ELR (cell line): Measurements from ENCODE around the gene TOR1AIP2.
"Not testable (repeated sequence)": the region's sequence is repeated elsewhere in the genome, so short reads cannot be mapped to it uniquely, and the experiment has no call there.

Source experiments
- DNase-seq: peaks from one replicate; pipeline ENCODE4 v3.0.0-alpha.2; 2015; ENCODE audit warnings: low read depth

The TOR1AIP2 gene

DNA sequence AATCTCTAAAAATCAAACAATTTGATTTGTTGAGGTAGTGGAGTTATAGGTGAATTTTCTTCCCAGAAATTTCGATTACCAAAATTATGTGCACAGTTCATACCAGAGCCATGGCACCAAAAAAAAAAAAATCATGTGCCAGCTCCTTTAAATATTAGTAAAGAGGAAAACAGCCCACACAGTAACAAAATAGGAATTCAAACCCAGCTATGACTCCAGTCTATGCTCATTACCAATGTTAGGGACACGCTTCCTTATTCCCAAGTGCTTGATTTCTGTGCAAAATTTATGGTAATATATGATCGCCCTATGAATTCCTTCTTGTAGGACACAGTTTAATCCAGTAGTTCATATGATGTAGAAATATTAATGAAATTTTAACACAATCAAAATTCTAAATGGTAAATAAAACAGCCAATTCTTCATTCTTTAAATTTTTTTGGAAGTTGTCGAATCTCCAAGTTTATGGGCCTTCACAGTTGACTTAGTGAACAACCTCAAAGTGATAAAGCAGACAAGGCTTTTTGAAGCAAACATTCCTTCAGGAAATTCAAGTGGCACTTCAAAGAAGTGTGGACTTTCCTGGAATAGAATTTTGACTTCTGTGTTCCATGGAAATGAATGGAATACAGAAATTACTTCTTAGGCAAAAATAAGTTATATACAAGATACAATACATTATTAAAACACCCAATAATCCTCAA, 1.9 kb downstream of the TOR1AIP2 start:
- no peak for DNase-seq

DNA sequence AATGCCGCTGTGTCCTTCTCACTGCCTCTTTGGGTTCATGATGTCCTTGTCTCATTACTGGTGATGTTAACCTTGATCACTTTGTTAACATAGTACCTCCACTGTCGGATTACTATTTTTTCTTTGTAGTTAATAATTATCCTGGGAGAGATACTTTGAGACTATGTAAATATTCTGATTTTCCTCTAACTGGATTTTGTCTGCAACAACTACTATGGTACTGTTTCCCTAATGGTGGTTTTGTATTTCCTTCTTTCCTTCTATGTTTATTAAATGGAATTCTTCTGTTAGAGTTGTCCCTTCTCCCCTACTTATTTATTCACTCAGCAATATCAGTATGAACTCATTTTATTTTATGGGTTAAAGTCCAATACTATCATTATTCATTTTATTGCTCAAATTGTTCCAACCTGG, 4.2 kb downstream of the TOR1AIP2 start:
- no peak for DNase-seq

DNA sequence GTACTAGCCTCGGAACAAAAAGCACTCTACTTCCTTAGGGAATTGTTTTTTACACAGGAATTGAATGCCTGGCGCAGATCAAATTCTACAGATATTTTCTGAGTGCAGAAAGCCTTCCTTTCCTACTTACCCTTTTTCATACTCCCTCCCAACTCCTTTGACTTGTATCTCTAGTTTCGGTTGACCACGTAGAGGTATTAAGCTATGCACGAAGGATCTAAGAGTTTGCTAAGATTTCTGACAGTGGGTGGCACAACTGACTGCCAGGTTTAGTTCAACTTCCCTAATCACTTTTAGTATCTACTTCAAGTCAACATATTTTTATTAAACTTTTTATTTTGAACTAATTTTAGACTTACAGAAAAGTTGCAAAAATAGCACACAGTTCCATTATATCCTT, 5.0 kb downstream of the TOR1AIP2 start:
- no peak for DNase-seq

DNA sequence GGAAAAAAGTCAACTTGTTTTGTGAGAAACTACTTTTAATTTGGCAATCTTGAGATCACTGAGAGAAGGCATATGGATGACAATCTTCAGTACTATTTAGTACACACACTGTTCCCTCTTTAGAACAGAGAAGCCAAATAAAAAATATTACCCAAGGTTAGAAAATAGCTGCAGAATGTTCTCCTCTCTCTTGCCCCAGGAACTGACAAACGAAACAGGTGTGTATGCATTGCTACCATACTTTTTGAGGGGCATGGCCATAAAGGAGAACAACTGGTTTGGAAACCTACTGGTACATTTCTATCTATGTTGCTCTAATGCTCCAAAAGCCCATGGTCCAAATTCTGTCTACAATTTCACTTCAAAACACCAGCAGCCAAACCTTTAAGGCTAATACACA, 5.7 kb downstream of the TOR1AIP2 start:
- DNase-seq = no peak

DNA sequence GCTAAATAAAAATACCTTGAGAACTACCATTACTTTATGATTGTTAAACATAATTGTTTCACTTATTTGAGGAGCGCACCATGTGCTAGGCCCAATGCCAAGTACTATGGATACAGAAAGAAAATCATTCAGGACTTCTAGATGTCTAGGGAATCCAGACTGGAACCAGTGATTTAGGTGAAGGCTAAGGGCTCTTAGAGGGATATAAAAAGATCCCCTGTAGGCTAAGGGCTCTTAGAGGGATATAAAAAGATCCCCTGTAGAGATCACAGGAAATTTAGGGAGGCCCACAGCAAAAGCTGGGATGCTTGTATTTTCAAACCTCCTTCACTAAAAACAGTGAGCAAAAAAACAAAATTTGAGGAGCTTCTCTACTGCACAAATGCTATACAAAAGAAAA, 6.7 kb downstream of the TOR1AIP2 start:
- no peak for DNase-seq

DNA sequence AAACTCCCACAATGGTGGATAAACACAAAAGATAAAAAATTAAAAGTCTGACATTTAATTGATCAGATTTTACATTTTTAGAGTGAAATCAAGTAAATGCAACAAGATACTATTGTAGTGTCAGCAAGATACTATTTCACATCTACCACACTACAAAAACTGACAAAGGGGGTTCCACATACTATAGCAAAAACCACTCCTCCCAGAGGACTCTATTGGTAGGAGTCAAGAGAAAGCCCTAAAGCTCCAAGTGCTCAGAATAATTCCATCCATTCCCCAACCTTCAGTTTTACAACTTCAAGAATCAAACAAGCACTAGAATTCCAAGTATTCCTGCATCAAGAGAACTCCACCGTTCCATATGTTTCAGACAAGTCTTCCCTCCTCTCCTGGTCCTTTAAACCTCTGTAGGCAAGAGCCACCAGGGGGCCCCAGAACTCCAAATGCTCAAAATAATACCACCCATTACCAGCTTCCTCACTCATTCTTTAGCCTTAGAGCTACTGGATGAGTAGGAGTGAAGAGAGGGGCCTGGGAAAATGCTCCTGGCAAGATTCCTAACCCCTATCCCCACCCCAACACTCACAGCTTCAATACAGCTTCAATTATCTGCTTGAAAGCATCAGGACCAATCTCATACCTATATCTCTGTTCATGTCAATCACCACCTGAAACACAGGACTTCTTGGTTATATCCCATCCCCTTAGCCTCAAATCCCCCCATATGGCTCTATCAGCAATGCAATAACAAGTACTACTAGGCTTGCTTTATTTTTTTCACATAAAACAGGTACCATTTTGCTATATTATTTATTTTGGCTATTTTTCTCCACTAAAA, 9.9 kb downstream of the TOR1AIP2 start:
- peak; percentile 72 for DNase-seq

DNA sequence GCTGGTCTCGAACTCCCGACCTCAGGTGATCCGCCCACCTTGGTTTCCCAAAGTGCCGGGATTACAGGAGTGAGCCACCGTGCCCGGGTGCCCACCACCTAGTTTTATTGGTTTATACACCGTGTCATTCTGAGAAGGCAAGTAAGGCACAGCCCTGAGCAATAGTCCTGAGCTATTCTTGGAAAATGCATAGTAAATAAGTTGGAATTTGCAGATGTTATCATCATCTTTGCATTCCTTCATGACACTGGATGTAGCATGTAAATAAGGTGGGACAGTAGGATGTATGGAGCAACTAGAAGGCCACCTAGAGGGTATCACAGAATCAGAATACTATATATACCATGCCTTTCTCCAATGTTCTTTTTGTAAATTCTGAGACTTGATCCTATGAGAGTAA, 11.0 kb downstream of the TOR1AIP2 start:
- peak; percentile 5 for DNase-seq

DNA sequence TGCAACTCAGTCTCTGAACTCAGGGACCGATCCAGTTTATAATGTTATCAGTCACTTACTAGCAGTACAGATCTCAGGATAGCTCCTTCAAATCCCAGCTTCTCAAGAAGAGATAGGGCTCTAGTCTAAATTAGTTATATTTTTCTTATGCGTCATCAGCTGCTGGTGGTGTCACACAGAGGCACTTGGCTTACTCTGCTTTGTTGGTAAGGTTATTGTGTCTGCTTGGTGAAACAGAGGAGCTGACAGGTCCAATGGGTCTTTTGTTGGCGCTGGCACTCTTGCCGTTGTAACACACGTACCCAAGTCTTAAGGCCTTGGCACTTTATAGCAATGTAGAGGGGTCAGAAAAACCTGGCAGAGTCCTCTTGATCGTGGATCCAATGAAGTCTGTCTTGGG, 12.2 kb downstream of the TOR1AIP2 start:
- DNase-seq = no peak

DNA sequence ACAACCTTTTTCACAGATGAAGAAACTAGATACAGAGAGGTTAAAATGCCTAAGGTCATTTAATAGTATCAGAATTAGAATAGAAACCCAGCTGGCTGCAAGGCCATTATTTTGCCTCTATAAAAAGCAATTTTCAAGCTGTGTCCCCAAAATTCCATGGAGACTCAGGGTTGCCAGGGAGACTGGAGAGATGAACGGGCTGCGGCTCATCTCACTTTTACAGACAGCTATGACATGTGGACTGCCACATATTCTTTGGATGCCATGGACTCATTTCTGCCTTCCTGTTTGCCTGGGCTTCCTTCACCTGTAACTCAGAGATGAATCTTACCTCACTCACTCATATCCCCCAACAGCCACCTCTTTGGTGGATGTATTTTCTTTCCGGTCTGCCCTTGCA, 17.0 kb downstream of the TOR1AIP2 start:
- no peak for DNase-seq

DNA sequence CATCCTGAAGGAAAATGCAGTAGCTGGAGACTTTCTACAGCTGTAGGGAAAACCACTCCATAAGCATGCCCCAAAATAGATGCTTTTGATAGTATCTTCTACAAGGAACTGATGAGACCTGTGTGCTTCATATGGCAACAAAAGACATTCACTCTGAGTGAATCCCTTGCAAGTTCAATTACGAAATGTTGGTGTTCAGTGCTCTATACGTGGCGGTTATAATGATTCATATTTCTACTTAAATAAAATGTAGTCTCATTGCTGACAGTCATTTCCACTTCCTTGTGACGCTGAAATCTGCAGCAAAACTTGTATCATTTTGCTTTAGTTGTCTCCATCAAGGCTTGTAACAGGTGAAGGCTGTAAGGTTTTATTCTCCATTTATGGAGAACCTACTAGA, 20.6 kb downstream of the TOR1AIP2 start:
- no peak for DNase-seq

DNA sequence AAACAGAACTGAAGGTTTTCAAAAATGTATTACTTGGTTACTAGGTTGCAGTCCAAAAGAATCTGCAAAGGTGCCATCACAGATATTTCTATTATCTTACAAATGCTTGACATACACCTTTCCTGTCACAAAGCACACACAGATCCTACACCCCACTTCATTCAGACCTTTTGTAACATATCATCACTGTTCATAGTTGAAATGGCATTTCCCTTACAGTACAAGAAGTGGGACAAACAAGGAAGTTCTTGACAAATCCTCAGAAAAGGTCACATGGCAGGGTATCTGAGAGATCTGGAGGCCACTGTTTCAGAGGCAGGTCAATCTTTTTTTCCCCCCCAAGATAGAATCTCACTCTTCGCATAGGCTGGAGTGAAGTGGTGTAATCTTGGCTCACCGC, 21.3 kb downstream of the TOR1AIP2 start:
- DNase-seq = no peak

DNA sequence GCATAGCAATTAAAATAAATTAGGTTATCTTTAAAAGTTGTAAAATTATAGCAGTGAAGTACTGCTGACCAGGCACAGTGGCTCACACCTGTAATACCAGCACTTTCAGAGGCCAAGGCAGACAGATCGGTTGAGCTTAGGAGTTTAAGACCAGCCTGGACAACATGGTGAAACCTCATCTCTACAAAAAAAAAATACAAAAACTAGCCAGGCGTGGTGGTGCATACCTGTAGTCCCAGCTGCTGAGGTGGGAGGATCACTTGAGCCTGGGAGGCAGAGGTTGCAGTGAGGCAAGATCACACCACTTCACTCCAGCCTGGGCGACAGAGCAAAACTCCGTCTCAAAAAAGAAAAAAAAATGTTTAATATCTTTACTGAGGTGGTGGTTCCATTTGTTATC, 21.8 kb downstream of the TOR1AIP2 start:
- not testable (repeated sequence) for DNase-seq

DNA sequence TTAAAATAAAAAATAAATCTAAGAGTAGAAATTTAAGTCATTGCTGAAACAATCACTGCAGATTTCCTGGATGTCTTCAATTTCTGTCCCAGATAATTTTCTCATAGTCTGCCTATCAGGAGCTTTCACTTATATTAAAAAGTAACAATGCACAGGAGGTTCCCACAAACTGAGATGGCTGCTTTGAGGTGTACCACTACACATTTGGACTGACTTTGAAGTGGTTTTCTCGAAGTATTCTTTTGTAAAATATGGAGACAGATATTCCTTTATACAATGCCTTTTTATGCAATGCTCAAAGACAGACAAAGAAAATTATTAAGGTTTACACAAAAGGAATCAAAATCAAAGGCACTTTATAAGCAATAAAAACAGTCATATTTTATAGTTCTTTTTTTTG, 24.5 kb downstream of the TOR1AIP2 start:
- no peak for DNase-seq

DNA sequence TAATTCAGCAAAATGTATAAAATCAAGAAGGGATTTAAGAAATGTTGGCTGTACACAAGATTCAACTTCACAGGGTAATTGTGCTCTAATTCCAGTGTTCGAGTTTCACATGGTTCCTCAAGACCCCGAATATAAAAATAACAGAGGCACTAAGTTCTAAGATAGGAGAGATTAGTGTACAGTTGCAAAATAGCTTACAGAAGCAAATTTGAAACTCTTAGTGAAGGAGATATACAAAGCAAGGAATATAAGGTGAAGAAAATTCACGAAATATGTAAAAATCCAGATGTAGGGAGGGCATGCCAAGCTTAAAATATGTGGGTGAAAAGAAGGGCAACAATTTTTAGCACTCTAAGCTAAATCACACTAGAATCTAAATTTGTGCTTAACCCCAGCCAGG, 29.4 kb downstream of the TOR1AIP2 start:
- no peak for DNase-seq

DNA sequence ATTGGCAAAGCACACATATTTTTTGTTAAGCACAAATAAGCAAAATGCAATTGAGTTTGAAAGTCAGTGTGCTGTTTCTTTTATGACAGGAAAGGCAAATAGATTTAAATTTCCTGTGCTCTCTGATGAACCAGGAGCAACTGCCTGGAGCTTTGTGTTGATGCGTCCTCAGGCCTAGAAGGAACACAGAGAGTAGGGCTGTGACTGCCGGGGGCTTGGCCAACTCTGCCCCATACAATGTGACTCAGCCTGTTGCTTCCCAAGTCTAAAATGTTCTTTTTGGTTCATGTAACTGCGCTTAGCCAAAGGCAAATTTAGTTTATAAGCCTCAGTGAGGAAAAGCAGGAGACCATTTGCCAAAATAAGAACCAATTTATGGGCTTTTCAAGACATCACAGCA, 37.5 kb downstream of the TOR1AIP2 start:
- DNase-seq = no peak

DNA sequence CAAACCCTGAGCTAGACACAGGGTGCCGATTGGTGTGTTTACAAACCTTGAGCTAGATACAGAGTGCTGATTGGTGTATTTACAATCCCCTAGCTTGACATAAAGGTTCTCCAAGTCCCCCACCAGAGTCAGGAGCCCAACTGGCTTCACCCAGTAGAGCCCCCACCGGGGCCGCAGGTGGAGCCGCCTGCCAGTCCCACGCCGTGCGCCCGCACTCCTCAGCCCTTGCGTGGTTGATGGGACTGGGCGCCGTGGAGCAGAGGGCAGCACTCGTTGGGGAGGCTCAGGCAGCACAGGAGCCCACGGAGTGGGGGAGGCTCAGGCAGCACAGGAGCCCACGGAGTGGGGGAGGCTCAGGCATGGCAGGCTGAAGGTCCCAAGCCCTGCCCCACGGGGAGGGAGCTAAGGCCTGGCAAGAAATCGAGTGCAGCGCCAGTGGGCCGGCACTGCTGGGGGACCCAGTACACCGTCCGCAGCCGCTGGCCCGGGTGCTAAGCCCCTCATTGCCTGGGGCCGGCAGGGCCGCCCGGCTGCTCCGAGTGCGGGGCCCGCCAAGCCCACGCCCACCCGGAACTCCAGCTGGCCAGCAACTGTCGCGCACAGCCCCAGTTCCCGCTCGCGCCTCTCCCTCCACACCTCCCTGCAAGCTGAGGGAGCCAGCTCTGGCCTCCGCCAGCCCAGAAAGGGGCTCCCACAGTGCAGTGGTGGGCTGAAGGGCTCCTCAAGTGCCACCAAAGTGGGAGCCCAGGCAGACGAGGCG, 40.7 kb downstream of the TOR1AIP2 start:
- DNase-seq = not testable (repeated sequence)

DNA sequence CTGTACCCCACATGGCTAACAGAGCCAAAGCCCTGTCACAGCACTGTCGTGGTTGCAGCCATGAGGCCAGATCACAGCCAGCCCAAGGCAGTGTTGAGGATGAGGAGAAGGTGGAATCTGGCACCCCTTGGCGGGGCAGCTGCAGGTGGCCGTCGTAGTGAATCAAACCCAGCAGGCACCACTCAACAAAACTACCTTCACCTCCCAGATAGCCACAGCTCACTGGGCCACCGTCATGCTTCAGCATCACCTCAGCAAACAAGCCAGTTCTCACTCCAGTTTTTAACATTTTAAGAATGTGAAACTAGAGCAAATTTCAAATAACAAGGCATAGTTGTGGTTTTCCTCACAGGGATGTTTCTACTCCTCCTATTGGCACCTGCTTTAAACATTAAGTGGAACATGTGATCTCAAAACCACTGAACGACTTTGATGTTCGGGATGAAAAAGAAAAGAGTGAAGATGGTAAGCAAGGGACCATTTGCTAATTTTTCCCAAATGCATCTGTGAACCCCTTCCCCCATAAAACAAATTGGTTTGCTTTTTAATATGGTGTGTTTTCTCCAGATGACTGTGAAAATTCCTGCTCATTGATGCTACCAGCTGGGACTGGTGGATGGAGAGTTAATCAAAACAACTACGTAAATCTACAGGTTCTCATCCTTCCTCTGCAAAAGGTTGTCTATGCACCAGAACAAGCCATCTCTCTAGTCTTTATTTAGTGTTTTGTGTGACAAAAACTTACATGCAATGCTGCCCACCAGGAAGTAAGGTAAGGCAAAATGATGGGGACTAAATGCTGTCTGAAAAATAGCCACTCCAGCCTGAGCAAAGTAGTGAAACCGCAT, 45.5 kb downstream of the TOR1AIP2 start:
- DNase-seq = no peak

DNA sequence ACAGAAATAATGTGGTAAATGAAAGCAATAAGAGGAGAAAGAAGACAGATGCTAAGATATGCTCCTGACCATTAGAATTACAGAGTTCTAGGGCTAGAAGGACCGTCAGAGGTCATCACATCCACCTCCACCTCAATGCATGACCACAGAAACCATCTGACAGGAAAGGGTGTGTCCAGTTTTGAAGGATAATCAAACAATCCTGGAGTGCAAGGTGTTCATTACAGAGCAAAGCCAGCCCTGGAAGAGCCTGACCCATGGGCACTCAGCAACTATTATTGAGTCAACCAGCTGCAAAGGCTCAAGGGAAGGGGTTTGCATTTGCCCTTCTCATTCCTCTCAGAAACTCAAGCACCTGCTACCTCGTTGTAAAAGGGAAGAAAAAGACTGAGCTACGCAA, 46.4 kb downstream of the TOR1AIP2 start:
- no peak for DNase-seq

DNA sequence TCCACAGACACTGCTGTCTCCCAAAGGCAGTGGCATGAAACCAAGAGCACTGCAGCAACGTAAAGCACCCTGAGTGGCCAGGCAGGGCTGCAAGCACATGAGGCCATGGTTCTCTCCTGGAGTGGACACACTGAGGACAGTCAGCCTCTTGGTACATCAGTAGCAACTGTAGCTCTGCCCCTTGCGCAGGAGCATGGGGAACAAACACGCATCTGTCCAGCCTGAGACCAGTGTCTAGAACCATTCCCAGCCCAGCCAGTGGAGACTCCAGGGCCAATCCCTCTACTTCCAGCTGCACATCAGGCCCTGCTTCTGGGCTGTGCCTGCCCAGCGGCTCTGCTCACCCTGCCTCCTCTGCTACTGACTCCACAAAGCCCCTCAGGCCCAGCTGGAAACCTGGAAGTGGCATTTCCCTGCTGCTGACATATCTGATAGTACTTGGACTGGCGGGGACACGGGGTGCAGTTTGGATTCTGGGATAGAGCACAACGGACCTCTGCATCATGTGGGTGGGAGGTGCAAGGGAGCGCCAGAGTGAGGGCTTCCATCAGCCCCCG, 49.0 kb downstream of the TOR1AIP2 start:
- DNase-seq = no peak

DNA sequence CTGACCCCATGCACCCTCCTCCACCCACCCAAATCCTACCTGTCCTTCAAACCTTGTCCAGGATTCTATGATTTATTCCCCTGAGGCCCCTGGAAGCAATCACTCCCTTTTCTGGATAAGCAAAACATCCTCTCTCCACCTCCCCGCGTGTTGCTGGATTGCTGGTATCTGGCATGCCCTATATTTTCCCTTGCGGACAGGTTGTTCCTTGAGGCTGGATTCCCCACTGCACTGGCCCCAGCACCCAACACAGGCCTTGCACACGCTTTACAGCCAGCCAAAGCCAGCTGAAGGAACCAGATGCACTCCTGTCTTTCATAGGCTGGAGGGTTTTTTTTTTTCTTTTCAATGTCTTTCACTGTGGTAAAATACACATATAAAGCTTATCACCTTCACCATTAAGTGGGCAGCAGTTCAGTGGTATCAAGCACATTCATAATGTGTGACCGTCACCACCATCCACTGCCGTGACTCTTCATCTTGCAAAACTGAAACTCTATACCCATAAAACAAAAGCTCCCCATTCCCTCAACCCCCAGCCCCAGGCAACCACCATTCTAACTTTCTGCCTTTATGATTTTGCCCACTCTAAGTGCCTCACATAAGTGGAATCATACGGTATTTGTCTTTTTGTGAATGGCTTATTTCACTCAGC, 50.9 kb downstream of the TOR1AIP2 start:
- no peak for DNase-seq

DNA sequence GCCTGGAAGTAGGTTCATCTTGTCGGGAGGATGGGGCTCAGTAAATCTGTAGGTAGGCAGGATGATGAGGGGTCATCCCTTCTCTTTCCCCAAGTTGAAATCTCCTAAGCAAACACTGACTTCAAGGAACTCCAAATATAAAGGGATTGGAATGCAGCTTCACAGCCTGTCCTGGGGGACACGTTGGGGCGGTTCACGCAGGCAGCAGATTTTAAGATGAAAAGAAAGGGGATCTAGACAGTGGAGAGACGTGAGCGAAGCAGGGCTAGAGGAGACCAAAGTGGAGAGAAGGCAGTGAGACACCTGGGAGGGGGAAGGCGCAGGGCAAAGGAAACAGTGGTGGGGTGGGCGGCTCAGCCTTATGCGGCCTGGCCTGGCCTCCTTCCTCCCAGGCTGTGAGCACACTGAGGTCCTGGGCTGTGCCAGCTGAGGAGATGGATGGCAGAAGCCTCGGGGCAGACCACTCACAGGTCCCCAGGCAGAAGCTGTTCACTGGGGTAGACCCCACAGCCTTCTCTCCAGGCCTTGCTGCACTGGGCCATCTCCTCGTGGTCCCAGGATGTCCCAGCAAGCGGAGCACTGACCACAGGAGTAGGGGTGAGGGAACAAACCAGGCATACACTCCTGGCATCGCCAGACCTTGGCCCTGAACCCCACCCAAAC, 51.7 kb downstream of the TOR1AIP2 start:
- no peak for DNase-seq
